IMR-90 (cell line): ENCODE results near the gene PPM1A. TPM values are rescaled to one million over a fixed set of nuclear protein-coding genes. Genes with fewer than 3 reads are reported as not detected.

Experiments
- ATAC-seq: fragments of 200-7000 bp; cut with Tn5 transposase; 2 replicates; pipeline ENCODE4 v1.9.1; 2020; ENCODE audit warnings: low read depth, mild to moderate bottlenecking, moderate library complexity
- BruUV-seq: library from RNA; stranded (reverse); fragments of 400-500 nt; replicated peaks from 2 replicates; lab custom pipeline; 2021; lab: Mats Ljungman, UMichigan
- CTCF ChIA-PET: fragments of 300-600 bp; formaldehyde crosslinking; extraction: SDS; loops from one replicate; lab custom pipeline; 2021; ENCODE audit warnings: antibody characterized with exemption; lab: Yijun Ruan, JAX
- POLR2A ChIA-PET: fragments of 300-600 bp; sonication (Branson Sonifier 250); formaldehyde crosslinking; loops from one replicate; lab custom pipeline; 2022; ENCODE audit warnings: antibody characterized with exemption; ENCODE audit not compliant: unreplicated experiment; lab: Charles Lee
- DNase-seq: peaks from one replicate; pipeline ENCODE4 v3.0.0; 2013
- H2AFZ ChIP-seq: replicated peaks from 2 replicates; pipeline ENCODE3; 2013; ENCODE audit warnings: low read length, mild to moderate bottlenecking; ENCODE audit not compliant: poor library complexity
- H2AK5ac ChIP-seq: 2 replicates; pipeline ENCODE4 v1.6.1; 2013; ENCODE audit warnings: low read depth, low read length, inconsistent platforms
- H2AK9ac ChIP-seq: replicated peaks from 2 replicates; pipeline ENCODE3; 2013; ENCODE audit warnings: mild to moderate bottlenecking, low read depth, low read length, moderate library complexity; ENCODE audit not compliant: poor library complexity
- H2BK120ac ChIP-seq: 2 replicates; pipeline ENCODE4 v1.6.1; 2013; ENCODE audit warnings: low read depth, low read length, inconsistent platforms
- H2BK15ac ChIP-seq: 3 replicates; pipeline ENCODE4 v1.6.1; 2013; ENCODE audit warnings: low read depth, low read length, inconsistent platforms
- H2BK20ac ChIP-seq: 2 replicates; pipeline ENCODE4 v1.6.1; 2013; ENCODE audit warnings: low read depth, mild to moderate bottlenecking, inconsistent platforms, low read length, moderate library complexity
- H2BK5ac ChIP-seq: 2 replicates; pipeline ENCODE4 v1.6.1; 2013; ENCODE audit warnings: mild to moderate bottlenecking, low read depth, low read length, inconsistent platforms; ENCODE audit not compliant: poor library complexity, severe bottlenecking
- H3K14ac ChIP-seq: replicated peaks from 2 replicates; pipeline ENCODE4 v1.6.1; 2013; ENCODE audit warnings: low read depth, low read length, inconsistent platforms
- H3K18ac ChIP-seq: 2 replicates; pipeline ENCODE4 v1.6.1; 2013; ENCODE audit warnings: low read depth, low read length, control low read depth
- H3K23ac ChIP-seq: 2 replicates; pipeline ENCODE4 v1.6.1; 2013; ENCODE audit warnings: low read depth, low read length, inconsistent platforms
- H3K27ac ChIP-seq: 2 replicates; pipeline ENCODE4 v1.5.1; 2013; ENCODE audit warnings: mild to moderate bottlenecking, control low read depth, low read length; ENCODE audit not compliant: insufficient read depth
- H3K27me3 ChIP-seq: 2 replicates; pipeline ENCODE4 v1.6.1; 2013; ENCODE audit warnings: low read length; ENCODE audit not compliant: control insufficient read depth, insufficient read depth
- H3K36me3 ChIP-seq: 2 replicates; pipeline ENCODE4 v1.6.1; 2013; ENCODE audit warnings: low read length, mixed read lengths; ENCODE audit not compliant: control insufficient read depth, insufficient read depth
- H3K4ac ChIP-seq: 2 replicates; pipeline ENCODE4 v1.6.1; 2013; ENCODE audit warnings: low read depth, low read length, inconsistent platforms
- H3K4me1 ChIP-seq: 2 replicates; pipeline ENCODE4 v1.6.1; 2013; ENCODE audit warnings: low read length, mixed read lengths; ENCODE audit not compliant: control insufficient read depth, insufficient read depth
- H3K4me2 ChIP-seq: 2 replicates; pipeline ENCODE4 v1.6.1; 2013; ENCODE audit warnings: low read depth, mild to moderate bottlenecking, control low read depth, low read length, moderate library complexity
- H3K4me3 ChIP-seq: 2 replicates; pipeline ENCODE4 v1.5.1; 2013; ENCODE audit warnings: low read depth, mild to moderate bottlenecking, control low read depth, low read length, moderate library complexity; ENCODE audit not compliant: insufficient read depth
- H3K56ac ChIP-seq: 2 replicates; pipeline ENCODE4 v1.6.1; 2013; ENCODE audit warnings: low read length, inconsistent platforms; ENCODE audit not compliant: insufficient read depth; ENCODE audit errors: extremely low read depth
- H3K79me1 ChIP-seq, 2 experiments: 2 replicates each; pipeline ENCODE4 v1.6.1; 2013; ENCODE audit warnings: low read length in 2 of 2, inconsistent platforms in 1 of 2, low read depth in 1 of 2
- H3K9ac ChIP-seq: 2 replicates; pipeline ENCODE4 v1.6.1; 2013; ENCODE audit warnings: low read depth, low read length, control low read depth
- H3K9me1 ChIP-seq: 2 replicates; pipeline ENCODE4 v1.6.1; 2013; ENCODE audit warnings: low read length, inconsistent platforms; ENCODE audit not compliant: insufficient read depth
- H3K9me3 ChIP-seq: 2 replicates; pipeline ENCODE4 v1.6.1; 2013; ENCODE audit warnings: low read length; ENCODE audit not compliant: control insufficient read depth, insufficient read depth
- H4K20me1 ChIP-seq: 2 replicates; pipeline ENCODE4 v1.6.1; 2013; ENCODE audit warnings: low read length, inconsistent platforms; ENCODE audit not compliant: insufficient read depth
- H4K5ac ChIP-seq: 2 replicates; pipeline ENCODE4 v1.6.1; 2013; ENCODE audit warnings: mild to moderate bottlenecking, low read depth, low read length, control low read depth
- H4K8ac ChIP-seq, 2 experiments: 2 replicates each; pipeline ENCODE4 v1.6.1; 2013; ENCODE audit warnings: low read depth in 2 of 2, low read length in 2 of 2, control low read depth in 1 of 2, inconsistent platforms in 1 of 2
- H4K91ac ChIP-seq: 2 replicates; pipeline ENCODE4 v1.6.1; 2013; ENCODE audit warnings: low read depth, low read length, inconsistent platforms; ENCODE audit not compliant: insufficient read depth
- CHD1 ChIP-seq: IDR thresholded peaks from 2 replicates; pipeline ENCODE4 v1.6.1; 2012; ENCODE audit warnings: low read depth, low read length, improper control_type of control experiment
- NFE2L2 ChIP-seq: fragments of 150-350 bp; IDR thresholded peaks from 2 replicates; pipeline ENCODE4 v1.6.1; 2016; ENCODE audit warnings: low read depth, mild to moderate bottlenecking, low read length
- POLR2A ChIP-seq: IDR thresholded peaks from 2 replicates; pipeline ENCODE4 v1.6.1; 2012; ENCODE audit warnings: mild to moderate bottlenecking, low read depth, low read length
- WGBS, 2 experiments: methylation state at CpG; one replicate each; pipeline versions ENCODE4 v1.1.5 to v1.1.7; 2013; ENCODE audit warnings: missing lambda C conversion rate in 2 of 2; ENCODE audit not compliant: insufficient read length in 1 of 2; ENCODE audit errors: extremely low coverage in 2 of 2; 5-methylcytosine and 5-hydroxymethylcytosine counted together
- dilution Hi-C: fragments of 300-500 bp; cut with HindIII; formaldehyde crosslinking; loops from one replicate; pipeline ENCODE4 v1.14.3; 2018; ENCODE audit warnings: low sequenced_read_pairs; ENCODE audit not compliant: unreplicated experiment
- in situ Hi-C: fragments of 300-500 bp; cut with MboI; formaldehyde crosslinking; loops from 3 replicates; pipeline ENCODE4 v1.14.3; 2019; ENCODE audit warnings: low sequenced_read_pairs, inconsistent platforms, mixed read lengths
- intact Hi-C: fragments of 100-400 bp; cut with micrococcal nuclease; formaldehyde crosslinking; loops from 2 replicates; pipeline ENCODE4 v1.10.0; 2022
- polyA plus RNA-seq, 3 experiments: library from polyadenylated mRNA; depleted of rRNA; stranded (reverse); fragments of >200 nt; gene quantifications; 2 replicates each; pipeline ENCODE4 v1.2.3, GENCODE V29; 2012; ENCODE audit warnings: low replicate concordance in 1 of 3
- total RNA-seq: library from RNA; depleted of rRNA; stranded (reverse); fragments of >200 nt; gene quantifications from 2 replicates; pipeline ENCODE4 v1.2.3, GENCODE V29; 2012
- TF ChIP-seq, protein P1 (sequence below): fragments of 150-350 bp; IDR thresholded peaks from 2 replicates; pipeline ENCODE4 v1.6.1; 2016; ENCODE audit warnings: low read depth, mild to moderate bottlenecking, low read length, moderate library complexity, borderline replicate concordance

The PPM1A gene
- total and polyA plus RNA-seq, 2 of the 4 experiments (the other 2 are of a cell fraction) = 14.3 to 15.1 TPM

DNA sequence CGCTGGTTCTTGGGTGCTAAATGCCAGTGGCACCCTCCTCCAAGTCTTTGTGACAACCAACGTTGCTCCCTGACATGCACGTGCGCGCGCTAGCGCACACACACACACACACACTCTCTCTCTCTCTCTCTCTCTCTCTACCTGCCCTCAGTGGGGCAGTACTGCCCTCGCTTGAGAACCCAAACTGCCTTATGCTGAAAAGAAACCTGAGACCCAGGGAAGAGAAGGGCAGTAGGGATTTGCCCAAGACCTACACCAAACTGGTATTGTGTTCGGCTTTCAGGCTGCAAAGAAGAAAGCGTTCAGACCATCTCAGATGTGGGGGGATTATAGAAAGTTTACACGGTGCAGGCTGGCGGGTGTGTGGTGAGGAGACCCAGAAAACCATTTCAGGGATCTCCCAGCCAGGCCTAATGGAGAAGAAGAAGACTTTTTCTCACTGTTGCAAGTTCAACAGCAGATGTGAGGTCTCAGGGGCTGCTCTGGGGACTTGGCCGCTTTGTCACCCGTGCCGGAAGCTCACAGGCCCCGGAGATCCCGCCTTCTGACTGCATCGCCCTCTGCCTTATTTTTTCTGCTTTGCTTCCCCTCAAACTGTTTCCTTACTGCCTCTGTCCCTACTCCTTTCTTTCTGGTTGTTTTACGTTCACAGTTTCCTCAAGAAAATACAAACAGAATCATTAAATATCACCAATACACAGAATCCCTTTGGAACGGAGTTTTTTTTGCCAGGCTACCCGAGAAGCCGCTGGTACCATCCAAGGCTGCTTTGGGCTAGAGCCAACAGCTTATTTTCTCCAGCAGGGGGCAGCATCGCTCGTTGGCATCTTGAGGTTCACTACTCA is 82.4 kb downstream of the PPM1A start (continued):
- TF ChIP-seq, protein P1, sequence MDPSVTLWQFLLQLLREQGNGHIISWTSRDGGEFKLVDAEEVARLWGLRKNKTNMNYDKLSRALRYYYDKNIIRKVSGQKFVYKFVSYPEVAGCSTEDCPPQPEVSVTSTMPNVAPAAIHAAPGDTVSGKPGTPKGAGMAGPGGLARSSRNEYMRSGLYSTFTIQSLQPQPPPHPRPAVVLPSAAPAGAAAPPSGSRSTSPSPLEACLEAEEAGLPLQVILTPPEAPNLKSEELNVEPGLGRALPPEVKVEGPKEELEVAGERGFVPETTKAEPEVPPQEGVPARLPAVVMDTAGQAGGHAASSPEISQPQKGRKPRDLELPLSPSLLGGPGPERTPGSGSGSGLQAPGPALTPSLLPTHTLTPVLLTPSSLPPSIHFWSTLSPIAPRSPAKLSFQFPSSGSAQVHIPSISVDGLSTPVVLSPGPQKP = no peak
- TF ChIP-seq CHD1 = no peak
- TF ChIP-seq NFE2L2 = no peak

DNA sequence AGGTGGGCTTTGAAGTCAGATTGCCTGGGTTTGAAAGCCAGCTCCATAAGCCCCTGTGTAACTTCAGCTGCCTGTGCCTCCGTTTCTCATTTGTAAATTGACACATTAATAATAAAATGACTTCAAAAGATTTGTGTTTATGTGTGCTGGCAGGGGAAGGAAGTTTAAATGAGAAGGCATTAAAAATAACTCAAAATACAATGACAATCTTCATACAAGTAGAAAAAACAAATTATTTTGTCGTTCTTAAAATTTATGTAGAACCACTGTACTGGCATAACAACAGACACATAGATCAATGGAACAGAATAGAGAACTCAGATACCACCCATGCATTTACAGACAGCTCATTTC is 83.0 kb downstream of the PPM1A start:
- Histone ChIP-seq H3K4me1 (no peaks in the 10 kb centered on the region; the same call in 1 of the 2 replicates), H3K14ac (no peak overlapping the region), H3K79me1 (no peaks in the 10 kb centered on the region), H3K9me3 (no peaks in the 10 kb centered on the region), H3K27me3 (peaks cover 23% of the 10 kb centered on the region), H2BK5ac (no peak overlapping the region), H3K4ac (no peak overlapping the region), H3K18ac (no peak overlapping the region), H4K91ac (no peak overlapping the region), H3K36me3 (no peaks in the 10 kb centered on the region), H4K20me1 (no peaks in the 10 kb centered on the region), H2AK9ac (no peak overlapping the region), H3K9ac (no peak overlapping the region), H2BK120ac (no peak overlapping the region), H3K4me2 (no peak overlapping the region), H4K8ac (no peak overlapping the region), H3K9me1 (no peaks in the 10 kb centered on the region), H3K56ac (no peak overlapping the region), H2BK20ac (no peak overlapping the region), H2AFZ (peak overlapping the region; percentile 91), H3K4me3 (no peak overlapping the region), H4K5ac (no peak overlapping the region), H2BK15ac (no peak overlapping the region), H3K27ac (no peak overlapping the region), H3K23ac (no peak overlapping the region), H2AK5ac (no peak overlapping the region)
- DNase-seq = no peak
- ATAC-seq = no peak
- WGBS, 2 experiments = no CpG with 5 or more reads among the region's 2 CpGs
- BruUV-seq = no TSS peak
- TF ChIP-seq, protein P1 = no peak
- TF ChIP-seq POLR2A = no peak
- intact Hi-C loops = loop anchor here (5.0 kb wide), 2 partner anchors 80 to 955 kb away; no protein-coding TSS in a partner anchor
- ChIA-PET CTCF (interaction anchor here (0.6 to 1.2 kb wide), 4 partner anchors 13 to 129 kb away, joined by 3 to 4 read pairs (median 4); no protein-coding TSS in a partner anchor), POLR2A (interaction anchor here (0.5 kb wide), 1 partner anchor 83 kb away, joined by 5 read pairs; the partner anchor contains the start of gene PPM1A)
- in situ Hi-C loops = loop anchor here (25.0 kb wide), 1 partner anchor 705 kb away; no protein-coding TSS in a partner anchor
- dilution Hi-C loops = no loop called here
